ENCODE data around the gene ZNF681. TPM values are rescaled to one million over a fixed set of nuclear protein-coding genes. Genes with fewer than 3 reads are reported as not detected.
"Not testable (repeated sequence)": the region's sequence is repeated elsewhere in the genome, so short reads cannot be mapped to it uniquely, and the experiment has no call there.

The ZNF681 gene
- polyA plus RNA-seq, 3 donors from 2014 or later: 0.13 to 1.6 (median 0.63) TPM

GRCh38 chr19:23785982-23786381 is 27.3 kb upstream of the ZNF681 start:
- no peak for DNase-seq
- Mint-ChIP-seq H3K9me3 (peaks cover 0 to 4% (median 0%) of the 10 kb centered on the region in 6 donors), H3K36me3 (peaks cover 9 to 42% (median 28%) of the 10 kb centered on the region in 3 donors), H3K27ac (no peak overlapping the region), H3K4me1 (no peaks in the 10 kb centered on the region), H3K4me3 (no peak overlapping the region), H3K27me3 (ENCODE audit: low read depth in 3 of 3) (no peaks in the 10 kb centered on the region)

GRCh38 chr19:23784274-23784673 is 25.6 kb upstream of the ZNF681 start:
- H3K36me3 Mint-ChIP-seq: peaks cover 18 to 48% (median 39%) of the 10 kb centered on the region in 3 donors
- peaks cover 0 to 4% (median 0%) of the 10 kb centered on the region in 6 donors for H3K9me3 Mint-ChIP-seq
- no peak overlapping the region for H3K4me3 Mint-ChIP-seq
- no peaks in the 10 kb centered on the region for H3K27me3 Mint-ChIP-seq (ENCODE audit: low read depth in 3 of 3)
- H3K27ac Mint-ChIP-seq: no peak overlapping the region
- DNase-seq: no peak
- no peaks in the 10 kb centered on the region for H3K4me1 Mint-ChIP-seq

- no peaks in the 10 kb centered on the region for H3K27me3 Mint-ChIP-seq (ENCODE audit: low read depth in 3 of 3)
- H3K4me3 Mint-ChIP-seq: no peak overlapping the region
- peaks cover 0 to 4% (median 0%) of the 10 kb centered on the region in 6 donors for H3K9me3 Mint-ChIP-seq
- no peak overlapping the region for H3K27ac Mint-ChIP-seq
- H3K4me1 Mint-ChIP-seq: peaks cover under 1 to 1% of the 10 kb centered on the region in 2 donors
- DNase-seq: no peak
- H3K36me3 Mint-ChIP-seq: peaks cover 18 to 51% (median 38%) of the 10 kb centered on the region in 3 donors
These were observed 24.9 kb upstream of the ZNF681 start for GRCh38 chr19:23783636-23784035.

DNA sequence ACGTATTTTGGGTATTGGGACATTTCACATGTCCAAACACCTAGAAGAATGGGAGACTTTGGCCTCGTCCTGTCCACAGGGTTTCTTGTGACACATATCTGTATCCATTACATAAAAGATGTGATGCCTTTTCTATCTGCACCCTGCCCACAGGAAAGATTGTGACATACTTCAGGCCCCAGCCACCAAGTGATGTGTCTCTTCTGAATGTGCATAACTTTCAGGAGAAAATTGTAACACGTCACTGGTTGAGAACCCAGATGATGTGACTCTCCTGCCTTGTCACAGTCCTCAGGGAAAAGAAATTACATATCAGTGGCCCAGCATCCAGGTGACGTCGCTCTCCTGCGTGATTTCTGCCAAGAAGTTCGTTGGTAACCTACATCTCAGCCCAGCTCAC is 21.0 kb upstream of the ZNF681 start:
- no peak overlapping the region for H3K27ac Mint-ChIP-seq
- H3K9me3 Mint-ChIP-seq: peaks cover 0 to 4% (median 0%) of the 10 kb centered on the region in 6 donors
- DNase-seq: no peak
- peaks cover 18 to 41% (median 39%) of the 10 kb centered on the region in 3 donors for H3K36me3 Mint-ChIP-seq
- no peak overlapping the region for H3K4me3 Mint-ChIP-seq
- peaks cover 14 to 25% of the 10 kb centered on the region in 2 donors for H3K4me1 Mint-ChIP-seq
- no peaks in the 10 kb centered on the region for H3K27me3 Mint-ChIP-seq (ENCODE audit: low read depth in 3 of 3)

- H3K4me1 Mint-ChIP-seq: peaks cover 14 to 25% of the 10 kb centered on the region in 2 donors
- H3K27ac Mint-ChIP-seq: peak overlapping the region in 1 of 6 donors; percentile 68
- no peaks in the 10 kb centered on the region for H3K27me3 Mint-ChIP-seq (ENCODE audit: low read depth in 3 of 3)
- no peak overlapping the region for H3K4me3 Mint-ChIP-seq
- no peak for DNase-seq
- H3K36me3 Mint-ChIP-seq: peaks cover 22 to 41% (median 32%) of the 10 kb centered on the region in 3 donors
- H3K9me3 Mint-ChIP-seq: peaks cover 0 to 4% (median 0%) of the 10 kb centered on the region in 6 donors
These were observed 19.9 kb upstream of the ZNF681 start for GRCh38 chr19:23778566-23778965.

- Mint-ChIP-seq H3K36me3 (peaks cover 22 to 41% (median 31%) of the 10 kb centered on the region in 3 donors), H3K27ac (peak overlapping the region in 2 of 6 donors; percentile 35 to 41), H3K4me1 (peaks cover 14 to 25% of the 10 kb centered on the region in 2 donors)
- not testable (repeated sequence) for DNase-seq; H3K27me3 Mint-ChIP-seq (ENCODE audit: low read depth in 3 of 3); H3K9me3 Mint-ChIP-seq; H3K4me3 Mint-ChIP-seq
These were observed 19.3 kb upstream of the ZNF681 start for GRCh38 chr19:23778036-23778435.

DNA sequence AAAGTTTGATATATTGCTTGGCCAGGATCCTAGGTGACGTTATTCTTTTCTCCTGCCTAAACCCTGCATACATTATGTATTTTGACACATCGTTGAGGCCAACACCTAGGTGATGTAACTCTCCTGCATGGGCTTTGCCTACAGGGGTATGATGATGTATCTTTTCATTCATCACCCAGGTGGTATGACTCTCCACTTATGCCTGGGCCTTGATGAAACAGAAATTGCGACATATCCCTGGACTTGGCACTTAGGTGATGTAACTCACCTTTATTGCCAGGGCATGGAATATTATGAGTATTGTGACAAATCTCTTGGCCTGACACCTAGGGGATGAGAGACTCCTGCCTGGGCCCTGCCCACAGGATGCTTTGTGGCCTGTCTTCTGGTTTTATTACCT is 18.5 kb upstream of the ZNF681 start:
- Mint-ChIP-seq H3K27ac (peak overlapping the region in 3 of 6 donors; percentile 4 to 64 (median 42)), H3K4me3 (no peak overlapping the region), H3K9me3 (peaks cover 0 to 4% (median 0%) of the 10 kb centered on the region in 6 donors), H3K36me3 (peaks cover 22 to 36% (median 28%) of the 10 kb centered on the region in 3 donors), H3K4me1 (peaks cover 14 to 29% of the 10 kb centered on the region in 2 donors), H3K27me3 (ENCODE audit: low read depth in 3 of 3) (no peaks in the 10 kb centered on the region)
- no peak for DNase-seq

DNA sequence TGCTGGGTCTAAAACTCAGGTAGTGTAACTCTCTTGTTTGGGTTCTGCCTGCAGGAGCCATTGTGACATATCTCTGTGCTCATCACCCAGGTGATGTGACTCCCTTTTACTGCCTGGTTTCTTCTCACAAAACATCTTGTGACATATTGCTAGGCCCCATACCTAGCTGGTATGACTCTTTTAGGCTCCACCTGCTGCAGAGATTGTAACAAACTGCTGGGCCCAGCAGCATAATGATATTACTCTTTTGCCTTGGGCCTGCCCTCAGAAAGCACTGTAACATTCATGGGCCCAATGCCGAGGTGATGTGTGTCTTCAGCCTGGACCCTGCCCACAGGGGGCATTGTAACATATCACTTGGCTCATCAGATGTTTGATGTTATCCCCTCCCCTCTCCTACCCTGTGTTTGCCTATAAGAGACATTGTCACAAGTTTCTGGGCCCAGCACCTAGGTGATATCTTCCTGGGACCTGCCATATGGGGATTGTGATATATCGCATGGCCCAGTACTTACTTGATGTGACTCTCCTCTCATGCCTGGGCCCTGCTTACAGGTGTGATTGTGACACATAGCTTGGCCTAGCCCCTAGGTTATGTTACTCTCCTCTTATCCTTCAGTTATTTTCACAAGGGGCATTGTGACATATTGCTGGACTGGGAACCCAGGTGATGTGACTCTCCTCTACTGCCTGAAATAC is 18.0 kb upstream of the ZNF681 start:
- no peak for DNase-seq
- H3K27ac Mint-ChIP-seq: peak overlapping the region in 2 of 6 donors; percentile 4 to 42

GRCh38 chr19:23774524-23774971 is 15.9 kb upstream of the ZNF681 start:
- Mint-ChIP-seq H3K4me1 (peaks cover 14 to 50% of the 10 kb centered on the region in 2 donors), H3K27me3 (ENCODE audit: low read depth in 3 of 3) (no peaks in the 10 kb centered on the region), H3K27ac (peak overlapping the region in 1 of 6 donors; percentile 37), H3K36me3 (peaks cover 12 to 24% (median 24%) of the 10 kb centered on the region in 3 donors), H3K4me3 (no peak overlapping the region), H3K9me3 (peaks cover 0 to 4% (median 0%) of the 10 kb centered on the region in 6 donors)
- no peak for DNase-seq

More for the DNA sequence above, 18.0 kb upstream of the ZNF681 start:
- H3K4me3 Mint-ChIP-seq: no peak overlapping the region
- no peaks in the 10 kb centered on the region for H3K27me3 Mint-ChIP-seq (ENCODE audit: low read depth in 3 of 3)
- peaks cover 18 to 34% (median 23%) of the 10 kb centered on the region in 3 donors for H3K36me3 Mint-ChIP-seq
- H3K9me3 Mint-ChIP-seq: peaks cover 0 to 4% (median 0%) of the 10 kb centered on the region in 6 donors
- peaks cover 14 to 35% of the 10 kb centered on the region in 2 donors for H3K4me1 Mint-ChIP-seq

GRCh38 chr19:23774106-23774505 is 15.4 kb upstream of the ZNF681 start:
- H3K9me3 Mint-ChIP-seq: peaks cover 0 to 4% (median 0%) of the 10 kb centered on the region in 6 donors
- H3K27ac Mint-ChIP-seq: no peak overlapping the region
- H3K27me3 Mint-ChIP-seq (ENCODE audit: low read depth in 3 of 3): no peaks in the 10 kb centered on the region
- no peak overlapping the region for H3K4me3 Mint-ChIP-seq
- H3K4me1 Mint-ChIP-seq: peaks cover 14 to 50% of the 10 kb centered on the region in 2 donors
- DNase-seq: no peak
- peaks cover 9 to 20% (median 20%) of the 10 kb centered on the region in 3 donors for H3K36me3 Mint-ChIP-seq

DNA sequence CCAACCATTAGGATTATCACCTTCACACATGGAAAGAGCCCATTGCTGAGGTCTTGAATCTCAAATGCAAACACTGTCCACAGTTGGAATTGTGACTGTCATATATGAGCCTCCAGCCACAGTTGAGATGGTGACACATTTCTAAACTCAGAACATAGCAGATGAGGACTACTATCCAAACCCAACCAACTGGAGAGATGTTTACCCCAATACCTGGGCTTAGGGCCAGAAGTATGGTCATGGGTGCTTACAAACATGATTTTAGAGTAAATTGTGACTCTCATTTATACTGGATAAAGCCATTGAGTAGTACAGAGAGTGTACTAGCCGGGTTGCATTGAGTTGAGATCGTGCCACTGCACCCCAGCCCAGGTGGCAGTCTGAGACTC is 14.0 kb upstream of the ZNF681 start:
- Mint-ChIP-seq H3K4me1 (peaks cover 8 to 40% of the 10 kb centered on the region in 2 donors), H3K27me3 (ENCODE audit: low read depth in 3 of 3) (no peaks in the 10 kb centered on the region), H3K9me3 (peaks cover 0 to 2% (median 0%) of the 10 kb centered on the region in 6 donors), H3K36me3 (peaks cover 9 to 13% (median 10%) of the 10 kb centered on the region in 3 donors), H3K27ac (no peak overlapping the region), H3K4me3 (no peak overlapping the region)
- DNase-seq: no peak

DNA sequence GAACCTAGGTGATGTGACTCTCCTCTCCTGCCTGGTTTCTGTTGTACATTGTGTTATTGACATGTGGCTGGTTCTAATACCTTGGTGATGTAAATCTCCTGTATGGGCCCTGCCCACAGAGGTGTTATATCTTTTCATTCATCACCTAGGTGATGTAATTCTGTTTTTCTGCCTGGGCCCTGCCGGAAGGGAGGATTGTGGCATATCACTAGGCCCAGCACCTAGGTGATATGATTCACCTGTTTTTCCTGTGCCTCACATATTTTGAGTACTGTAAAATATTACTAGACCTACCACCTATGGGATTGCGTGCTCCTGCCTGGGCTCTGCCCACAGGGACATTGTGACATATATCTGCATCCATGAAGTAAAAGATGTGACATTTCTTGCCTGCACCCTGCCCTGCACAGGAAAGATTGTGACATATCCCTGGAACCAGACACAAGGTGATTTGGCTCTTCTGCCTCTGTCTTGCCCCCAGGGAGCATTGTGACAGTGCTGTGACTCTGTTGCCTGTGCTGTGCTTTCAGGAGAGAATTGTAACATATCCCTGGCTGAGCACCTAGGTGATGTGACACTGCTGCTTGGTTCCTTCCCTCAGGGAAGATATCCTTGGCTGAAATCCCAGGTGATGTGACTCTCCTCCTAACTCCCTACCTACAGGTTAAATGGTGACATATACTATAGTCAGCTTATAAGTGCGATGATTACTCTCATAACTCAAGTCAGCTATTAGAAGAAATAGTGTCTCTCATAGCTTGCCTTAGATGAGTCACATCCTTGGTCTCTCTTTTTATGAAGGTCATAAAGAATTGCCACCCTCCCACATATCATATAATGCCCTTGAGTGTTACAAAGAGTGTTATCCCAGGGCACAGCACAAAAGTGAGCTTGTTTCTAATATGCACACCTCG is 13.3 kb upstream of the ZNF681 start:
- peaks cover 1 to 33% of the 10 kb centered on the region in 2 donors for H3K4me1 Mint-ChIP-seq
- no peak for DNase-seq
- peaks cover 0 to 2% (median 0%) of the 10 kb centered on the region in 6 donors for H3K9me3 Mint-ChIP-seq
- H3K4me3 Mint-ChIP-seq: no peak overlapping the region
- H3K27ac Mint-ChIP-seq: peak overlapping the region in 1 of 6 donors; percentile 56
- H3K36me3 Mint-ChIP-seq: peaks cover 7 to 13% (median 9%) of the 10 kb centered on the region in 3 donors
- no peaks in the 10 kb centered on the region for H3K27me3 Mint-ChIP-seq (ENCODE audit: low read depth in 3 of 3)

DNA sequence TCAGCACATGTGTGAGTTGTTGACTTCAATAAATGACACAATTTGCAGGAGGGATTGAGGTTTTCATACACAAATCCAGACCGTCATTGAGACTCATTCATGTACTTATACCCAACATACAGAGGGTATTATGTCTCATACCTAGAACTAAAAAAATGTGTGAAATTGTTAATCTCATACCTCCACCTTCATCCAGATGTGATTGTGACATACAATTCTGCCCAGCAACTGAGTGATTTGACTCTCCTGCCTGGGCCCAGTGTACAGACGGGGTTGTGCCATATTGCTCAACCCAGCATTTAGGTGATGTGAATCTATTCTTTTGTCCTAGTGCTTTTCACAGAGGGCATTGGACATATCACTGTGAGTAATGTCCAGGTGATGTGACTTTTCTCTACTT is 12.6 kb upstream of the ZNF681 start:
- Mint-ChIP-seq H3K4me3 (no peak overlapping the region), H3K4me1 (peaks cover 0 to 30% of the 10 kb centered on the region in 2 donors), H3K36me3 (peaks cover 5 to 10% (median 9%) of the 10 kb centered on the region in 3 donors), H3K27ac (no peak overlapping the region), H3K9me3 (peaks cover 0 to 2% (median 0%) of the 10 kb centered on the region in 6 donors), H3K27me3 (ENCODE audit: low read depth in 3 of 3) (no peaks in the 10 kb centered on the region)
- DNase-seq: no peak
